AG04449 (cell line): Measurements from ENCODE around the gene BPIFB3.
A peak's percentile ranks its signal among the peaks of the same experiment; 100 is the strongest.

ENCODE experiments used
- CTCF ChIA-PET: fragments of 350-600 bp; formaldehyde crosslinking; extraction: SDS; loops from one replicate; lab custom pipeline; 2021; ENCODE audit warnings: antibody characterized with exemption; lab: Yijun Ruan, JAX
- POLR2A ChIA-PET: fragments of 400-600, 350-600 bp; formaldehyde crosslinking; extraction: SDS; loops from one replicate; lab custom pipeline; 2020; ENCODE audit warnings: antibody characterized with exemption, inconsistent platforms; lab: Yijun Ruan, JAX
- DNase-seq: peaks from one replicate; pipeline ENCODE4 v3.0.0-alpha.2; 2010; ENCODE audit warnings: low read depth, low spot score
- H3K4me3 ChIP-seq: 2 replicates; pipeline ENCODE4 v1.5.1; 2011; ENCODE audit warnings: low read depth, mild to moderate bottlenecking, control low read depth, low read length
- TF ChIP-seq, protein P1 (sequence below): IDR thresholded peaks from one replicate; pipeline ENCODE4 v1.5.1; 2011; ENCODE audit warnings: mild to moderate bottlenecking, moderate library complexity, low read length, control low read depth, inconsistent platforms; ENCODE audit not compliant: insufficient read depth; ENCODE audit errors: missing control alignments

The BPIFB3 gene

DNA sequence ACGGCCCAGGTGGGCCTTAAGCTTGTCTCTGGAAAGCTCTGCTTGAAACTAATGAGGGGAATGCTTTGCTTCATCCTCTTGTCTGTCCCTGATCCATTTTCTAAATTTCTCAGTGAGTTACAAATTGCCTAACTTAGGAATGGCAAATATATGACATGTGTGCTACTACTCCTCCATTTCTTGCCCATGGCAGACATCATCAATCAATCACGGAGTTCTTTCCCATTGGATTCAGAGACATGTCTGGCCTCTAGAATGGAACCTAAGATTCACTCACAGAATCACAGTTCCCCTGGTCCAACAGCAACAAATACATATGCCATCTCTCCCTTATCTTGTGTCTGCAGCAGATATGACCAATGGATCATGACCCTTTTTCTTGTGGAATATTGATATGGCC, 19.1 kb downstream of the BPIFB3 start:
- TF ChIP-seq, protein P1, sequence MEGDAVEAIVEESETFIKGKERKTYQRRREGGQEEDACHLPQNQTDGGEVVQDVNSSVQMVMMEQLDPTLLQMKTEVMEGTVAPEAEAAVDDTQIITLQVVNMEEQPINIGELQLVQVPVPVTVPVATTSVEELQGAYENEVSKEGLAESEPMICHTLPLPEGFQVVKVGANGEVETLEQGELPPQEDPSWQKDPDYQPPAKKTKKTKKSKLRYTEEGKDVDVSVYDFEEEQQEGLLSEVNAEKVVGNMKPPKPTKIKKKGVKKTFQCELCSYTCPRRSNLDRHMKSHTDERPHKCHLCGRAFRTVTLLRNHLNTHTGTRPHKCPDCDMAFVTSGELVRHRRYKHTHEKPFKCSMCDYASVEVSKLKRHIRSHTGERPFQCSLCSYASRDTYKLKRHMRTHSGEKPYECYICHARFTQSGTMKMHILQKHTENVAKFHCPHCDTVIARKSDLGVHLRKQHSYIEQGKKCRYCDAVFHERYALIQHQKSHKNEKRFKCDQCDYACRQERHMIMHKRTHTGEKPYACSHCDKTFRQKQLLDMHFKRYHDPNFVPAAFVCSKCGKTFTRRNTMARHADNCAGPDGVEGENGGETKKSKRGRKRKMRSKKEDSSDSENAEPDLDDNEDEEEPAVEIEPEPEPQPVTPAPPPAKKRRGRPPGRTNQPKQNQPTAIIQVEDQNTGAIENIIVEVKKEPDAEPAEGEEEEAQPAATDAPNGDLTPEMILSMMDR = no peak
- H3K4me3 ChIP-seq = no peak overlapping the region
- CTCF ChIA-PET = no interaction called here
- POLR2A ChIA-PET = no interaction called here
- DNase-seq = no peak

DNA sequence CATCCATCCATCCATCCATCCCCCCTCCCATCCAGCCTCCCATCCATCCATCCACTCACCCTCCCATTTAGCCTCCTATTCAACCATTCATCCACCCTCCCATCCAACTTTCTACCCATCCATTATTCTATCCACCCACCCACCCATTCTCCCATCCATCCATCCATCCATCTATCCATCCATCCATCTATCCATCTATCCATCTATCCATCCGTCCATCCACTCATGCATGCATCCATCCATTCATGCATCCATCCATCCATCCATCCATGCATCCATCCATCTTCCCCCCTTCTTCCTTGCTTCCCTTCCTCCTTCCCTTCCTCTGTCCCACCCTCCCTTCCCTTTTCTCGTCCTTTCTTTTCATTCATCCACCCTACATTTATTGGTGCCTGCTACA, 21.0 kb downstream of the BPIFB3 start:
- no peak for DNase-seq
- TF ChIP-seq, protein P1 = no peak
- CTCF ChIA-PET = no interaction called here
- POLR2A ChIA-PET = no interaction called here
- no peak overlapping the region for H3K4me3 ChIP-seq

DNA sequence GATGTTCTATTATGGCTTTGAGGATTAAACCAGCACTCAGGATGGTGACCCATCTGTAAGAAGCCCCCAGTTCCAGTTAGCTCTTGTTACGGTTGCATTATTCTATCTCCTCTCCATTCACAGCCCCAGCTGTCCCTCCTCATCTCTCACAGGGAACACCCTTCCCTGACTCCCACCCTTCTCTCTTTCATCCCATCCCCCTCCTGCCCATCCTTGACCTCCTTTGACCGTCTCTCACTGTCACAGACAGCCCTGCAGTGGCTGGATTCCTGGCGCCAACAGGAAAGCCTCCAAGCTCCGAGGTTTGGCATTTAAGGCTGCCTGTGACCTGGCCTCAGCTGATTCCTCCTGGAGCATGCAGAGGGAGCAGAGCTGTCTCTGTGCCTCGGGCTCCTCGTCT, 21.6 kb downstream of the BPIFB3 start:
- H3K4me3 ChIP-seq = no peak overlapping the region
- DNase-seq = no peak
- TF ChIP-seq, protein P1 = no peak
- CTCF ChIA-PET = no interaction called here
- POLR2A ChIA-PET = no interaction called here

DNA sequence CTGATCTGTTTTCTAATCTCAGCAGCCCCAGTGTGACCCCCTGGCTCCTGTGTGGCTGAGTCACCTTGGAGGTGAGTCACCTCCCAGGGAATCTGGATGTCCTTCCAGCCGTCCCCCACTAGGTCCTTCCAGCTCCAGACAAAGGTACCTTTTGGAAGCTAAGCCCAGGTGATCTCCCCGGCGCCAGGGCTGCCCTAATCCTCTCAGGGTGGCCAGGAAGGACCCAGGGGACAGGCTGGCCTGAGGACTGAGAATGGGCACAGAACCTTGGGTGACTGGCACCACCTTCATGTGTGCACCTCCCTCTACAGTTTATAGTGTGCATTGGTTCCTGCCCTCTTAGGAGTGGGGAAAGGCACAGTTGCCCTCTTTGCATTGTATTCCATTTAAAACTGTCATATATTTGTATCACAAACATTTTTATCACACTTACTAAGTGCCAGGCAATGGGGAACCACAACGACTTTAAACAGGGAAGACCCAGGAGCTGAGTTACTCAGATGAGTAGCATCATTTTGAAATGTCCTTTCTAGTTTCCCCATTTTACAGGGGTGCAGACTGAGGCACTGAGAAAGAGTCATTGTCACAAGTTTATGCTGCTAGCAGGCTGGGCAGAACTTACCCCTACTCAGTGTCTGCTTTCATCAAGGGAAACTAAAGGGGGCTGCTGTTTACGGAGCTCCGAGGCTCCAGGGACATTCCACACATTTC, 23.1 kb downstream of the BPIFB3 start:
- DNase-seq = no peak
- ChIA-PET CTCF (interaction anchor here (1.2 kb wide), 1 partner anchor 22 kb away, joined by 3 read pairs; no protein-coding TSS in a partner anchor), POLR2A (no interaction called here)
- H3K4me3 ChIP-seq = no peak overlapping the region
- TF ChIP-seq, protein P1 = peak; percentile 21

DNA sequence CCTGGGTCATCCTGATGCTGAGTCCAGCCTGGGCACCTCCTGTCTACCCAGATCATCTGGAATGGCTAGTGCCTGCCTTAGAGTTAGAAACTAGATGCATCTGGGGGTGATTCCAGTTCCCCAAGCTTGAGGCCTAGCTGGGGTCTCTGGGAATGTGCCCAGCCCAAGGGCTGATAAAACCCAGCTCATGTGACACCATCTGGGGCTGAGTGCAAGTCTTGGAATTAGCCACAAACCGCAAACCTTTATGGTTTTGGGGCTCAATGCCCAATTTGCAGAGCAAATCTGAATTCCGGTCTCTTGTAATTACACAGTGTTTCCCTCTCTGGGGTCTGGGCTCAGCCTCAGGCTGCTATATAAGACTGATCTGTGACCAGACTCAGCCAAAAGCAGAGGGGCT, 25.6 kb downstream of the BPIFB3 start, which contains the start of gene BPIFB4:
TSS of gene BPIFB4 (plus strand) at position 385 of the 400 bp plus-strand sequence. CDS start 1,884 bp downstream, outside the sequence.
- ChIA-PET POLR2A (no interaction called here), CTCF (interaction anchor here (1.5 kb wide), 1 partner anchor 11 kb away, joined by 3 read pairs; no protein-coding TSS in a partner anchor)
- H3K4me3 ChIP-seq = no peak within 1 kb of the TSS
- DNase-seq = peak; percentile 37
- TF ChIP-seq, protein P1 = no peak

DNA sequence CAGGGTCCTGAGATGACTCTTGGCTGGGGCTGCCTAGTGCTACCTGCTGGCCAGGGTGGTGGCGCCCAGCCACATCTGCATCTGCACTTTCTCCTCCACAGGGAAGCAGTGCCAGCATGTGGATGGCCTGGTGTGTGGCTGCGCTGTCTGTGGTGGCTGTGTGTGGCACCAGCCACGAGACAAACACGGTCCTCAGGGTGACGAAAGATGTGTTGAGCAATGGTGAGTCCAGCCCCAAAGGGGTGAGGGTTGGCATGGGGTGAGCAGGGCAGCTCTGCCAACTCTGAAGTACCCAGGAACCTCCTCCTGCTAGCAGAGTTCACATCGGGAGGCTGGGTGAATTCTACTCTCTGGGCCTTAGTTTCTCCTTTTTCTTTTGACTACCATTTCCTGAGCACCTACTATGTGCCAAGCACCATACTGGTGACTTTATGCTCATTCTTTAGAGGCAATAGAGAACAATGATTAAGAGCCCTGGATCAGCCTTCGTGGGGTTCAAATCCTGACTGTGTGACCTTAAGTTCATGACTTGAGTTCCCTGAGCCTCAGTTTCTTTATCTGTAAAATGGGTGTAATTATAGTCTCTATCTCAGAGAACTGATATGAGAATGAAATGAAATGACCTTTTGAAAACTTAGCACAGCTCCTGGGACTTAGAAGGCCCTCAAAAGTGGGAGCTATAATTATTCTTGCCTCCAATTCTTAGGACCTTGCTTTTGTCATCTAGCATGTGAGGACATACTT, 27.9 kb downstream of the BPIFB3 start:
- DNase-seq = no peak
- ChIA-PET CTCF (no interaction called here), POLR2A (no interaction called here)
- H3K4me3 ChIP-seq = no peak overlapping the region
- TF ChIP-seq, protein P1 = no peak
